Activated naive CD8-positive, alpha-beta T cell treated with anti-CD3 and anti-CD28 coated beads, Interleukin-2, amount 50 U/mL, for 16 hours (primary cell): ENCODE data around the gene FCSK.
"Not testable (repeated sequence)": the region's sequence is repeated elsewhere in the genome, so short reads cannot be mapped to it uniquely, and the experiment has no call there.

ENCODE experiments used
- DNase-seq: peaks from one replicate; pipeline ENCODE4 v3.0.0-alpha.2; 2020; ENCODE audit warnings: low read depth, low spot score

FCSK gene

DNA sequence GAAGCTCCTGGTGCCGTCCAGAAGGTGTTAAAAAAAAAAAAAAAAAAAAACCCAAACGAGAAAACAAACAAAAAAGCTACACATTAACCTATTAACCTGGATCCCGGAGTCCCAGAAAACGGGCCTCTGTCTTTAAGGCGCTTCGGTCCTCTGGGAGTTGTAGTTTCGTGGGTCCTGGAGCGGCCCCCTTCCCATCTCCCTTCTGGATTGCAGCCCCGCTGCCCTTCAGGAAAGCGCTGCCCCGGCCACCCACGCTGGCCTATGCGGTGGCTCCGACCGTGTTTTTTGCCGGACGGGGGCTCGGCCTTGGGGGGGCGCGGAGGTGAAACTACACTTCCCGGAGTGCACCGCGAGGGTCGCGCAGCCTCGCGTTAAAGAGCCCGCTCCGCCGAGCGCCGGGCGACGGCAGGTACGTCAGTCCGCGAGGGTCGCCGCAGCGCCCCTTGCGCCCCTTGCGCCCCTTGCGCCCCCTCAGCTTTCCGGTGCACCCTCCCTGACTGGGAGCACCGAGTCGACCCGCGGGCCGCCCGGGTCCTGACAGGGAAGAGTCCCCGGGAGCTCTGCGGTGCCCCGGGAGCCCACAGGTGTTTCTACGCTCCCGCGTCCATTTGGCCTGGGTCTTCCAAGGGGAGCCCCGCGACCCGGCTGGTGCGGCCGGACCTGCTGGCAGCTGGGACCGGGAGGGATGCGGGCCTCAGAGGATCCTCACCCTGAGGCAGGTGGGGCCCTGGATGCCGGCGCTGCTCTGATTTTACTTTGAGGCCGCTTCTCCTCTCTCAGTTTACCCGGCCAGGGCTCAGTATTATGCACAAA lies at the start of gene FCSK:
Gene FCSK, plus strand, starts transcription at position 374 of the 813 bp plus-strand sequence. CDS start 8,596 bp downstream, outside the sequence.
- peak; percentile 16 for DNase-seq

DNA sequence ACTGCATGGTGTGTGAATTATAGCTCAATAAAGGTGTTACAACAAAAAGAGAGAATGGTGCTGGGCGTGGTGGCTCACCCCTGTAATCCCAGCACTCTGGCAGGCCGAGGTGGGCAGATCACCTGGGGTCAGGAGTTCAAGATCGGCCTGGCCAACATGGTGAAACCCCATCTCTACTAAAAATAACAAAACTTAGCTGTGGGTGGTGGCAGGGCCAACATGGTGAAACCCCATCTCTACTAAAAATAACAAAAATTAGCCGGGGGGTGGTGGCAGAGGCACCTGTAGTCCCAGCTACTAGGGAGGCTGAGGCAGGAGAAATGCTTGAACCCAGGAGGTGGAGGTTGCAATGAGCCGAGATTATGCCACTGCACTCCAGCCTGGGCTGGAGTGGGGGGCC lies 48.3 kb upstream of the FCSK start:
- not testable (repeated sequence) for DNase-seq

DNA sequence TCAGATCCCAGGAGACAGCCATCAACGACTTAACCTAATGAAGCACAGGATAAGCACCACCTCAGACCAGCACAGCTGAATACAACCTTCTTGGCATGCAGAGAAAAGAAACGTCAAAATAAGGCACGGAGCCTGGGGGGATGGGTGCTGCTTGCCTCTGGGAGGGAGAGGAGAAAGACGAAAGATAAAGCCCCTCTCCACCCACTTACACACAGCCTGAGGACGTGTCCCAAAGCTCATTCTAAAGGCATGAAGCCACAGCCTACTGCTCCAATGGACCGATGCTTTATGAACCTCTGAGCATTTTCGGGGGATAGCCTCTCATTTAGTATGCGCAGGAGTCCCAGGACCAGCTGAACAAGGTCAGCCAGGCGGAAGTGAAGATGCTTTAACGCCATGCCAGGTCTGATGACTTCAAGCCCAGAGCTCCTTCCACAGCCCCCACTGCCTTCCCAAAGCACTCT lies 46.6 kb upstream of the FCSK start:
- DNase-seq, result no peak

DNA sequence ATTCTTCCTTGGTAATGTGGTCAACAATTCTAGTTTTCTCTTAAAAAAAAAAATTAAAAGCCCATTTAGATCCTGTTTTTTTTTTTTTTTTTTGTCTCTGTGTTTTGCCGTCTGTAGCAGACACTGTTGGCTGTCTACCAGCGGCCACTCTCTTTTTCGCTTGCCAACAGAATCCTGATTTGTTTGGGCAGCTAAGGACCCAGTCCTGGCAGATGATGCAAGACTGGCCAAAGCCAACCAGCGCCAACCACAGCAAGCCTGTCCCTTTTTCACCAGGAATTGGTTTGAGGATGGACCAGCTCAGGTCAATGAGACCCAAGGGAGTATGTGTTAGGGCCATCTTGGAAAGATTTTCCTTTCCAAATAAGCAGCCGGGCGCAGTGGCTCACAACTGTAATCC lies 43.7 kb upstream of the FCSK start:
- DNase-seq, result no peak

DNA sequence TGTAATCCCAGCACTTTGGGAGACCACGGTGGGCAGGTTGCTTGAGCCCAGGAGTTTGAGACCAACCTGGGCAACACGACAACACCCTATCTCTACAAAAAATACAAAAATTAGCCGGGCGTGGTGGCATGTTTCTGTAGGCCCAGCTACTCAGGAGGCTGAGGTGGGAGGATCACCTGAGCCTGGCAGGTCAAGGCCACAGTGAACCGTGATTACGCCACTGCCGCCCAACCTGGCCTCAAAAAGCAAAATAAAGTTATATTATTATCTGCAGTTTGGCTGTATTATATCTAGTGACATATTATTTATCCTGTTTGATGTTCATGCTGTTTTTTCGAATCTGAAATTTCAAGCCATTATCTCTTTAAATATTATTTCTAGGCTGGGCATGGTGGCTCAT lies 42.0 kb upstream of the FCSK start:
- DNase-seq, result no peak

DNA sequence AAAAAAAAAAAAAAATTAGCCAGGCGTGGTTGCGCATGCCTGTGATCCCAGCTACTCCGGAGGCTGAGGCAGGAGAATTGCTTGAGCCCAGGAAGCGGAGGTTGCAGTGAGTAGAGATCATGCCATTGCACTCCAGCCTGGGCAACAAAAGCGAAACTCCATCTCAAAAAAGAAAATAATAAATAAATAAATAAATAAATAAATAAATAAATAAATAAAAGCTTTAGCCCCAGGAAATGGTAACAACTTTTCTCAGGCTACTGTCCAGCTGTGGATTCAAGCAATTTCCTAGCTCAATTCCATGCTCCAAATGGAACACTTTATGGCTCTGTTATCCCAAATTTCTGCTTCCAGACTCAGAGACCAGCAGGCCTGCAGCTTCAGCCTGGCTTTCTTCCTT lies 40.8 kb upstream of the FCSK start:
- DNase-seq, result not testable (repeated sequence)

DNA sequence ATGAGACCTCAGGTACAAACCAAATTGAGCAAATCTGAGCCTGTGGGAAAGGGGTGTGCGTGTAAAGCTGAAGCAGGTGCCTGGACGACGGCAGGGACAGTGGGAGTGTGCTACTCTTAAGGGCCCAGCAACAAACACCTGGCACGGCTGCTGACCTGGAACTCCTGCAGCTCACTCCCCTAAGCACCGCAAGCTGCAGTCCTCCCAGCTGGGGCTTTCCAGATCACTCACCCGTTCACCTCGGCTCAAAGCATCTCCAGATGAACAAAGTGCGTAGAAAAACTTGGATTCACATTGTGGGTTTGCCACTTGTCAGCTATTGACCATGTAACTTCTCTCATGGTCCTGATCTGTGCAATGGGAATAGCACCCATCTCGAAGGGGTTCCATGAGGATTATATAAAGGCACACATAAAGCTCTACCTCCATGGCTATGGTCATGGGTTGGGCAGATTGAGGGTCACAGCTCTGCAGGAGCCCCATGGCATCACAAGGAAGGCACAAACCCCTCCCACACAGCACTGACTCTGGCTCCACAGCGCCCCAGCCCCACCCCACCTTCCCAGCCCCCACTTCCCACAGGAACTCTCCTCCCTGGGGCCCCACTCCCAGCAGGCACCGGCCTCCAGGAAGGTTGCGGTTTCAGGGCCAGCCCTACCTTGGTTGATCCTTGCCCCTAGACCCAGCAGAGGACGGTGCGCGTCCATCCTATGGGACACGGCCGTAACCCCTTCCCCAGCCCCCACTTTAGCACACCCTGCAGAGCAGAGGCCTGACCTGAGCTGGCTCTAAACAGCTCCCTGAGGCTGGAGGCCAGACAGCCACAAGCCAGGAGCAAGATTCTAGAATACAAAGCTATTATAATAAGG lies 37.4 kb upstream of the FCSK start:
- no peak for DNase-seq

DNA sequence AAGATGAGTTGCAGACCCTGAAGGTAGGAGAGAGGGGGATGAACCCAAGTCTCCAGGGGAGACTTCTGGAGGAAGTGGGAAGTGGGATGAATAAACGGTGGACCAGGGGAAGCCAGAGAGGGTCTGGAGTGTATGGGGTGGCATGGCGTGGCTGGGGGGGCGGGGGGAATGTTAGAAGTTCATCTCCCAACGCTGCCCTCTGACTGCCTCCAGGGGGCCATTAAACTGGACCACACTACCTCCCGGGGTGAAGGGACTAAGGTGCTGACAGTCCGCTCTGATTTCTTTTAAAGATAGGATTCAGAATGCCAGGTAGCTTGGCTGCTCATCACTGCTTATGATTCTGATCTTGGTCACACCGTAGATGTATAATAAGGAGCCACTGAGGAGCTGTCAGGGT lies 36.7 kb upstream of the FCSK start:
- no peak for DNase-seq

DNA sequence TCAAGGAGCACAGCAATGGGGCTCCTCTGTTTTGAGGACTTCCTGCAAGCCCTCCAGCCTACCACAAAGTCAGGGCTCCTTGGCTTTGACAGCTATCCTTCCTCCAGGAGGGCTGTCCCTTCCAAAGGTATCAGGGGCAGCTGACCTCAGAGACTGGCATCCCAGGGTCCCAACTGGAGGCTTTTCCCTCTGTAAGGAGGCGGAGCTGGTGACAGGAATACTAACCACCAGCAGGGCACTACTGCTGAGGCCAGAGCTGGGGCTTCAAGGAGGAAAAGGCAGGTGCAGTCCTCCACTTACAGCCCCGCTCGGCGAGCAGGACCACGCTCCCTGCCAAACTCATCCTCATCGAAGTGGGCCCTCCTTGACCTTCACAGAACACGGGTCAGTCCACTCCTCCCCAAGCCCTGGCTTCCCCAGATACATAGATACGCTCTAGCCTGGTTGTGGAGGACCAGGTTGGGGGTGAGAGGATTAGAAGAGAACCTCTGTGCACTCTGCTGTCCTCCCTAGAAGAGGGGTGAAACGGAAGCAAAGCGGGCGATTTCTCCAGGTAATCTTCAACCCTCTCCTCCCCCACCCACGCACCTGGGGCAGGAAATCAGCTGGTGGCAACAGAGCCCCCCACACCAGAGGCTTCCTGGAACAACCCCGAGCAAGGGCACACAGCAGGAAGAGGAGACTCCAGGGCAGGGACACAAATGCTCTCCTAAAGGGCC lies 36.0 kb upstream of the FCSK start:
- DNase-seq, result peak; percentile 17

DNA sequence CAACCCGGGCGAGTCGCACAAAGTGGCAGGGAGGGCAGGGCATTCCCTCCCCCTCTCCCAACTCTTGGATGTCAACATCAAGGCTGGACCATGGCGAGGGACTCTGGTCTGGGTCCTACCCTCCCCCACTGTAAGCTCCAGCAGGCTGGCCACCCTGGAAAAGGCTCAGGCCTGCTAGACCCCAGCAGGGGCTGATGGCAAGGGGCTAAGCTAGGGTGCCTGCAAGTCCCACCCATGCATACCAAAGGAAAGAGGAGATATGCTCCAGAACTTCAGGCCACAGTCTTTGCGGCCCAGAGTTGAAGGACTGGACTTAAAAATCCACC lies 35.4 kb upstream of the FCSK start:
- no peak for DNase-seq

DNA sequence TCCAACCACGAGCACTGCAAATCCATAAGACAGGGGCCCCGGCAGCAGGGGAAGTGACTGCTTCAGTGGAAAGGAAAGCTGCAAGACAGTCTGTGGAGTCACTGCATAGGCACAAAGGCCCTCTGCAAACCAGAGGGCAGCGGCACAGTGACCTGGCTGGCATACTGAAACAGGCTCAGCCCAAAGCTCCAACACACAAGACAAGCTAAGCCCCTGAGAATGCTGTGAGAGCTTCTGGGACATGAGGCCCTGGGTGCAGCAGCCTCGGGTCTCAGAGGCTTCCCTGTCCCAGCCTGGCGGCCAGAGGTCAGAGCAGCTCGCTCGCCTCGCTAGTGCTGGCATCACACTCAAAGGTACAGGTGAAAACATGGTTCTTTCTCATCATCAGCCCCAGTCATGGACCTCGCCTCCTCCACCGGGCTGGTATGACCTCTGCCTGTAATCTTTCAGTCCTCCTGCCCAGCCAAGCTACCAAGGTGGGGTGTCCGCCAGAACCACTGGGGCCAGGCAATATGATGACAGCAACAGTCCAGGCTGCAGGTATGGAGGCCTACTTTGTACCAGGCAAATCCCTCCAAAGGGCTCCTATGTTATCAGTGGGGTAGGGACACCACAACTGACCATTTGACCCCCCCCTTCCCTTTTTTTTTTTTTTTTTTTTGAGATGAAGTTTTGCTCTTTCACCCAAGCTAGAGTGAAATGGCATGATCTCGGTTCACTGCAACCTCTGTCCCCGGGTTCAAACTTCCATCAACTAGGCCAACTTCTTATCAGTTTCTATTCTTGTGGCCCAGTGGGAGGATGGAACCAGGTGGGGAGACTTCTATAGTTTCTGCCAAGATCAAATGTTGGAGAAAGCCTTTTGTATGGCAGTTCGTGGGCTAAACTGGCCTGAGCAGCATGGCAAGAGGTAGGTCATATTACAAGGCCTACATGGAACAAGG lies 34.7 kb upstream of the FCSK start:
- no peak for DNase-seq

DNA sequence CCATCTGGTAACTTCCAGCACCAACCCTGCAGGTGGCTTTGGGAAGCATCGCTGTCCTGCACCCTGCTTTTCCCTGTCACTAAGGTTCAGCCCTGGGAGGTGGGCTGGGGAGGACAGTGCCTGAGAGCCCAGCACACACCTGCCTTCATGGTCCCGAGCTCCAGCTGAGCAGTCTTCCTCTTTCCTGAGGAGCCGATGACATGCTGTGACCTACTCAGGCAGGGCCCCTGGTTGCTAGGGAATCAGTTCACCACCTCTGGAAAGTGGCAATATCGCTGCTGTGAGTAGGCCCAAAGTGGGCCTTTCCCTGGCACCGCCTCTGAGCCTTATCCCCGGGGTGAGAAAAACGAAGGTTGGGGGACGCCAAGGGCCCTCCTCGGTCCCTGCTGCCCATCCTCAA lies 33.4 kb upstream of the FCSK start:
- no peak for DNase-seq

DNA sequence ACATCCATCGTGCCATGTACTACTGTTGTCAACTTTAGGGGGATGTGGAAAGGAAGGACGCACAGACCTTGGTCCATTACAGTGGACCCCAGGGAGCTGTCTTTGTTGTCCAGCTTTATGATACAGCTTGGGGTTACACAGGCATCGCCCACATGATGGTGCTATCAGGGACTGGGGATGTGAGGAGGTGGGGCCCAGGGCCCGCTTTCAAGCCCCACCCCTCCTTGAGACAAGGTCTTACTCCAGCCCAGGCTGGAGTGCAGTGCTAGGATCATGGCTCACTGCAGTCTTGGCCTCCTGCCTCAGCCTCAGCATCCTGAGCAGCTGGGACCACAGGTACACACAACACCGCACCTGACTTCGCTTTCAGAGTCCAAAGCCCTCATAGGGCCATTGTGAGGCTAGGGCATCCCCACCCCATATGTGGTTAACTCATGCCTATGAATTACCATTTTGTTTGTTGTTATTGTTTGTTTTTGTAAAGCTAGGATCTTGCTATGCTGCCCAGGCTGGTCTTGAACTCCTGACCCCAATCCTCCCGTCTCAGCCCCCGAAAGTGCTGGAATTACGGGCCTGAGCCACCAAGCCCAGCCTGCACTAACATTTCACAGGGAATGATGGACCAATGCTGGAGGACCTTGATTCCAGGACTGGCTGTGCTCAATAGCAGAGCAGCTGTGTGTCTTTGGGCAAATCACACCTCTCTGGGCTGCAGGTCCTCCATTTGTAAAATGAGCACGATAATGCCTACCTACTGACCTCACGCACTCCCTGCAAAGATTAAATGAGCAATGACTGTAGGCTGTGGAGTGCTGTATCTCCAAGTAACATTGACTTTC lies 32.7 kb upstream of the FCSK start:
- DNase-seq, result no peak

DNA sequence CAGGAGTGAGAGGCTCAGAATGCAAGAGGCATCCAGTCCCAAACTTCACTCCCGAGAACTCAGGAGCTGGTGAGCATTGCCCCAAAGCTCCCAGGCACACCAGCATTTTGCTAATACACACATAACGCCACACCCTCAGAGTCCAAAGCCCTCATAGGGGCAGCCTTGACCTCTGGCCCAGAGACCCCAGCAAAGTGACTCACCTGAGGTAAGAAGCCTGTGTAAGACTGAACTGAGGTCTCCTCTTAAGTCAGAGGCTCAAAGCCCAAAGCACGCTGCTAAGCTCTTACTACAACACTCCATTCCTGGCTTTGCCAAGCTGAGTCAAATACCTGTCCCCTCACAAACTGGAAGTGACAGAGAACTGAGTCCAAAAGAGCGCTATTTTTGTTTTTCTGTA lies 31.9 kb upstream of the FCSK start:
- DNase-seq, result no peak

DNA sequence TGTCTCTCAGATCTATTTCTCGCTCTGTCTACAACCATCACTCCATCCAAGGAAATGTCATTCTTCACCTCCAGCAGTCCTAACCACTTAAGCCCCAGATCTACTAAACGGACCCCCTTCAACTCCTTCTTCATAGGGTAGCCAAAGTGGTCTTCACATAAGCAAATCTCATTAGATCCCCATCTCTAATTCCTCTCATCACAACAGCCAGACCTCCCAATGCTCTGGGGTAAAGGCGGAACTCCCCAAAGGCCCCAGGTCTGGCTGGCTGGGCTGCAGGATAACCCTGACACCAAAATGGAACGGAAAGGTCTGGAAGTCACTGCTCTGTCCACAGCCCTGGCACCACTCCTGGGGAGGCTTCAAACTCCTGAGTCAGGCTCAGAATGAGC lies 26.6 kb upstream of the FCSK start:
- DNase-seq, result no peak

DNA sequence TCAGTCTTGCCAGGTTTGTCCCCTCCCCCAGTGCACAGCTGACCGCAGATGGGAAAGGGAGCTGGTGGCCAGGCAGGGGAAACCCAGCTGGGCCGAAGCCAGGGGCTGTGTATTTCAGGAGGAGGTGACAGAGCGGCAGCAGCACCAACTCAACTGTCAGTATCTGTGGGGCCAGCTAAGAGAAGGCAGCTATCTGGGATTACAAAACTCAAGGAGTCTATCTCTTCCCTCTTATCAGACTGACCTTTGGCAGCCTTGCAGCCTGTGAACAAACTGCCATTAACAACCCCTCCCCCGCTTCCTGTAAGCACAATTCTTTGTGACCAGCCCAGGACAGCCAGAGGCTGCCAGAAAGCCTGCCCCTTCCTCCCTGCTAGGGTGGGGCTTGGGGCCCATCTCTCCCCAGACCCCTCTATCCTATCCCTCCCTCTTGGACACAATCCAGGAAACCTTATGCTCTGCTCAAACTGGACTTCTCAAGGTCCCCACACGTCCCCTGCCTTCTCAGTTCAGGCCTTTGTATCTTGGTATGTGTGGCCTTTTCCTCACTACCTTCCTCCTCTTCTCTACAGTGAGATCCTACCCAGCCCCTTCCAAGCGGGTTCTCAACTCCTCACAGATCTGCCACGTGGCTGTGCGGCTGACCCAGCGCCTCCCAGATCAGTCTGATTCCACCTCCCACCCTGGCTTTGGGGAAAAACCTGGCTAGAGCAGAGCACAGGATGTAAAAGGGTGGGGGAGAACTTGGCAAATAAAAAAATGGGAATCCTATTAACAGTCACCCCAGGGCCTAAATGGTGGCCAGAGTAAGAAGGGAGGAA lies 26.0 kb upstream of the FCSK start:
- no peak for DNase-seq

DNA sequence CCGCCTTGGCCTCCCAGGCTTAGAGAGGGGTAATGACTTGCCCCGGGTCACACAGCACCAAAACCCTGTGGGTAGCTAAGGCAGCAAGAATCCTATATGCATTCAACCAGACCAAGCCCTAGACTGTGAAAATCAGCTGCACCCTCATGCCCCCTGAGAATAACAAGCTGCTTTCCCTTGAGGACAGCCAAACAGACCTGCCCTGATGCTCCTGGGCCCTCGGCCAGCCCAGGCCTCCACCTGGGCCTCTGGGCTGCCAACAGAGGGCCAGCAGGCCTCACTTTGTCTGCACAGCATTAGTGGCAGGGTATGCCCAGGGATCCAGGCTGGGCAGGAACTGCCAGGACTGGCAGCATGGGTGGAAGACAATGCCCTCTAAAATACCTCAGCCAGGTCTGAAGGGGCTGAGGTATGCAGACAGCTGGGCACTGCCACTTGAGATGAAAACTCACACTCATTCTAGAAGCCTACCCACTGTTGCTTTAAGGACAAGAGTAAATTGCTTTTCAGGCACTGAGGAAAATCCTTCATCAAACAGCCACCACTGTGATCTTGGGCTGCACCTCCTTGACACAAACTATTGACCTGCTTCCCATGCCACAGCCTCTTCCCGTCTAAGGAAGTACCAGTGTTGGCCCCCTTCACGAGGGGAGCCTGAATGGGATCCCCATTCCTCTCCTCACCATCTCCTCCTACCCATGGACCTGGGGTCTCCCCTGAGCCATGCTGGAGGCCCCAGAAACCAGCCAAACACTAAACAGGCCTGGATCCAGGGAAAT lies 24.3 kb upstream of the FCSK start:
- no peak for DNase-seq
